Neural cell (in vitro differentiated cells): Measurements from ENCODE around the gene KLHL21. TPM values are rescaled to one million over a fixed set of nuclear protein-coding genes. Genes with fewer than 3 reads are reported as not detected.

Experiments used
- H2AFZ ChIP-seq: fragments of 200-600, 300-800 bp; sonication (generic), shearing (Covaris generic); 2 replicates; pipeline ENCODE4 v1.6.0; 2014; ENCODE audit warnings: low read depth, mild to moderate bottlenecking, antibody characterized with exemption, low read length, moderate library complexity
- H3F3A ChIP-seq: fragments of 200-600 bp; shearing (Covaris generic); 2 replicates; pipeline ENCODE4 v1.6.1; 2016; ENCODE audit warnings: mild to moderate bottlenecking, moderate library complexity, mixed read lengths, antibody characterized with exemption, low read length; ENCODE audit not compliant: insufficient read depth, poor library complexity, severe bottlenecking
- H3K27ac ChIP-seq: fragments of 200-600, 300-800 bp; sonication (generic), shearing (Covaris generic); 2 replicates; pipeline ENCODE4 v1.5.1; 2014; ENCODE audit warnings: mild to moderate bottlenecking, low read length, moderate library complexity
- H3K27me3 ChIP-seq: fragments of 300-800, 200-600 bp; sonication (generic), shearing (Covaris generic); 2 replicates; pipeline ENCODE4 v1.6.0; 2014; ENCODE audit warnings: mild to moderate bottlenecking, low read depth, low read length, moderate library complexity; ENCODE audit not compliant: insufficient read depth
- H3K36me3 ChIP-seq: fragments of 300-800, 200-600 bp; sonication (generic), shearing (Covaris generic); 2 replicates; pipeline ENCODE4 v1.5.1; 2014; ENCODE audit warnings: mild to moderate bottlenecking, antibody characterized with exemption, low read length, moderate library complexity; ENCODE audit not compliant: insufficient read depth
- H3K4me2 ChIP-seq: fragments of 300-800, 200-600 bp; sonication (generic), shearing (Covaris generic); 2 replicates; pipeline ENCODE4 v1.6.0; 2014; ENCODE audit warnings: mild to moderate bottlenecking, low read length
- H3K4me3 ChIP-seq: fragments of 300-800, 200-600 bp; sonication (generic), shearing (Covaris generic); 2 replicates; pipeline ENCODE4 v1.5.1; 2014; ENCODE audit warnings: mild to moderate bottlenecking, low read length, moderate library complexity
- H3K79me2 ChIP-seq: fragments of 200-600 bp; shearing (Covaris generic); replicated peaks from 2 replicates; pipeline ENCODE4 v1.6.0; 2014; ENCODE audit warnings: mild to moderate bottlenecking, low read length, moderate library complexity; ENCODE audit not compliant: insufficient read depth
- H3K9ac ChIP-seq: fragments of 300-800, 200-600 bp; sonication (generic), shearing (Covaris generic); 2 replicates; pipeline ENCODE4 v1.6.1; 2016; ENCODE audit warnings: mild to moderate bottlenecking, low read length, mixed read lengths
- H3K9me2 ChIP-seq: fragments of 200-600 bp; shearing (Covaris generic); 2 replicates; pipeline ENCODE4 v1.6.1; 2016; ENCODE audit warnings: mild to moderate bottlenecking, low read length, mixed read lengths; ENCODE audit not compliant: insufficient read depth
- H3K9me3 ChIP-seq: fragments of 200-600, 300-800 bp; sonication (generic), shearing (Covaris generic); 2 replicates; pipeline ENCODE4 v1.6.1; 2016; ENCODE audit warnings: mild to moderate bottlenecking, mixed run types, low read length, moderate library complexity, mixed read lengths
- H4K20me1 ChIP-seq: fragments of 200-600 bp; shearing (Covaris generic); 2 replicates; pipeline ENCODE4 v1.6.1; 2016; ENCODE audit warnings: mild to moderate bottlenecking, mixed run types; ENCODE audit not compliant: insufficient read depth
- CTCF ChIP-seq: fragments of 450-650 bp; IDR thresholded peaks from 2 replicates; pipeline ENCODE4 v1.5.1; 2014; ENCODE audit warnings: antibody characterized with exemption, mild to moderate bottlenecking, moderate library complexity; ENCODE audit not compliant: poor library complexity, severe bottlenecking
- EP300 ChIP-seq: fragments of 450-650 bp; conservative IDR thresholded peaks from 2 replicates; pipeline ENCODE4 v1.6.1; 2014; ENCODE audit warnings: antibody characterized with exemption, mild to moderate bottlenecking, moderate library complexity; ENCODE audit not compliant: poor library complexity, severe bottlenecking
- EZH2 ChIP-seq: fragments of 200-600, 300-800 bp; shearing (Covaris generic), sonication (generic); IDR thresholded peaks from 2 replicates; pipeline ENCODE4 v1.6.1; 2014; ENCODE audit warnings: antibody characterized with exemption, low read length, borderline replicate concordance, mild to moderate bottlenecking; ENCODE audit not compliant: insufficient read depth, poor library complexity, severe bottlenecking
- MXI1 ChIP-seq: fragments of 450-650 bp; conservative IDR thresholded peaks from 2 replicates; pipeline ENCODE4 v1.6.1; 2014; ENCODE audit warnings: antibody characterized with exemption, mild to moderate bottlenecking; ENCODE audit not compliant: poor library complexity, severe bottlenecking
- POLR2AphosphoS5 ChIP-seq: IDR thresholded peaks from 2 replicates; pipeline ENCODE4 v1.6.1; 2012
- RAD21 ChIP-seq: fragments of 450-650 bp; conservative IDR thresholded peaks from 2 replicates; pipeline ENCODE4 v1.6.1; 2014; ENCODE audit warnings: antibody characterized with exemption, mild to moderate bottlenecking, moderate library complexity
- SMC3 ChIP-seq: fragments of 450-650 bp; conservative IDR thresholded peaks from 2 replicates; pipeline ENCODE4 v1.6.1; 2014; ENCODE audit warnings: antibody characterized with exemption, mild to moderate bottlenecking, moderate library complexity; ENCODE audit not compliant: poor library complexity
- TAF1 ChIP-seq: IDR thresholded peaks from 2 replicates; pipeline ENCODE4 v1.6.1; 2012; ENCODE audit warnings: low read depth
- polyA plus RNA-seq: library from polyadenylated mRNA; depleted of rRNA; stranded (reverse); fragments of >200 nt; gene quantifications from 2 replicates; pipeline ENCODE4 v1.2.3, GENCODE V29; 2014
- TF ChIP-seq, protein P1 (sequence below): IDR thresholded peaks from 2 replicates; pipeline ENCODE4 v1.6.1; 2012; ENCODE audit warnings: borderline replicate concordance

KLHL21 gene
- polyA plus RNA-seq, 1 donor from 2014 or later, result 8.4 TPM

DNA sequence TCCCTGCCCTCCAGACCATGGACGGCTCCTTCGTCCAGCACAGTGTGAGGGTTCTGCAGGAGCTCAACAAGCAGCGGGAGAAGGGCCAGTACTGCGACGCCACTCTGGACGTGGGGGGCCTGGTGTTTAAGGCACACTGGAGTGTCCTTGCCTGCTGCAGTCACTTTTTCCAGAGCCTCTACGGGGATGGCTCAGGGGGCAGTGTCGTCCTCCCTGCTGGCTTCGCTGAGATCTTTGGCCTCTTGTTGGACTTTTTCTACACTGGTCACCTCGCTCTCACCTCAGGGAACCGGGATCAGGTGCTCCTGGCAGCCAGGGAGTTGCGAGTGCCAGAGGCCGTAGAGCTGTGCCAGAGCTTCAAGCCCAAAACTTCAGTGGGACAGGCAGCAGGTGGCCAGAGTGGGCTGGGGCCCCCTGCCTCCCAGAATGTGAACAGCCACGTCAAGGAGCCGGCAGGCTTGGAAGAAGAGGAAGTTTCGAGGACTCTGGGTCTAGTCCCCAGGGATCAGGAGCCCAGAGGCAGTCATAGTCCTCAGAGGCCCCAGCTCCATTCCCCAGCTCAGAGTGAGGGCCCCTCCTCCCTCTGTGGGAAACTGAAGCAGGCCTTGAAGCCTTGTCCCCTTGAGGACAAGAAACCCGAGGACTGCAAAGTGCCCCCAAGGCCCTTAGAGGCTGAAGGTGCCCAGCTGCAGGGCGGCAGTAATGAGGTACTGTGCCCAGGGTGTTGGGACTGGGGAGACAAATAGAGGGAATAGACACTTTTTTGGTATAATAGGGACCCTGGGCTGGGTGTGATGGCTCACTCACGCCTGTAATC is 21.9 kb downstream of the KLHL21 start:
- TF ChIP-seq, protein P1, sequence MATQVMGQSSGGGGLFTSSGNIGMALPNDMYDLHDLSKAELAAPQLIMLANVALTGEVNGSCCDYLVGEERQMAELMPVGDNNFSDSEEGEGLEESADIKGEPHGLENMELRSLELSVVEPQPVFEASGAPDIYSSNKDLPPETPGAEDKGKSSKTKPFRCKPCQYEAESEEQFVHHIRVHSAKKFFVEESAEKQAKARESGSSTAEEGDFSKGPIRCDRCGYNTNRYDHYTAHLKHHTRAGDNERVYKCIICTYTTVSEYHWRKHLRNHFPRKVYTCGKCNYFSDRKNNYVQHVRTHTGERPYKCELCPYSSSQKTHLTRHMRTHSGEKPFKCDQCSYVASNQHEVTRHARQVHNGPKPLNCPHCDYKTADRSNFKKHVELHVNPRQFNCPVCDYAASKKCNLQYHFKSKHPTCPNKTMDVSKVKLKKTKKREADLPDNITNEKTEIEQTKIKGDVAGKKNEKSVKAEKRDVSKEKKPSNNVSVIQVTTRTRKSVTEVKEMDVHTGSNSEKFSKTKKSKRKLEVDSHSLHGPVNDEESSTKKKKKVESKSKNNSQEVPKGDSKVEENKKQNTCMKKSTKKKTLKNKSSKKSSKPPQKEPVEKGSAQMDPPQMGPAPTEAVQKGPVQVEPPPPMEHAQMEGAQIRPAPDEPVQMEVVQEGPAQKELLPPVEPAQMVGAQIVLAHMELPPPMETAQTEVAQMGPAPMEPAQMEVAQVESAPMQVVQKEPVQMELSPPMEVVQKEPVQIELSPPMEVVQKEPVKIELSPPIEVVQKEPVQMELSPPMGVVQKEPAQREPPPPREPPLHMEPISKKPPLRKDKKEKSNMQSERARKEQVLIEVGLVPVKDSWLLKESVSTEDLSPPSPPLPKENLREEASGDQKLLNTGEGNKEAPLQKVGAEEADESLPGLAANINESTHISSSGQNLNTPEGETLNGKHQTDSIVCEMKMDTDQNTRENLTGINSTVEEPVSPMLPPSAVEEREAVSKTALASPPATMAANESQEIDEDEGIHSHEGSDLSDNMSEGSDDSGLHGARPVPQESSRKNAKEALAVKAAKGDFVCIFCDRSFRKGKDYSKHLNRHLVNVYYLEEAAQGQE, result no peak
- TF ChIP-seq EZH2 (no peak), TAF1 (no peak), POLR2AphosphoS5 (no peak), EP300 (no peak), CTCF (no peak), MXI1 (no peak)
- Histone ChIP-seq H3K79me2 (peaks cover 17% of the 10 kb centered on the region), H3K4me2 (peak overlapping the region; percentile 79), H3K9ac (peak overlapping the region; percentile 90), H3K4me3 (peak overlapping the region; percentile 97), H3F3A (no peaks in the 10 kb centered on the region), H3K9me3 (no peaks in the 10 kb centered on the region), H3K27me3 (no peaks in the 10 kb centered on the region), H2AFZ (no peak overlapping the region), H3K27ac (peak overlapping the region; percentile 90), H3K36me3 (no peaks in the 10 kb centered on the region), H4K20me1 (no peaks in the 10 kb centered on the region), H3K9me2 (no peaks in the 10 kb centered on the region)

DNA sequence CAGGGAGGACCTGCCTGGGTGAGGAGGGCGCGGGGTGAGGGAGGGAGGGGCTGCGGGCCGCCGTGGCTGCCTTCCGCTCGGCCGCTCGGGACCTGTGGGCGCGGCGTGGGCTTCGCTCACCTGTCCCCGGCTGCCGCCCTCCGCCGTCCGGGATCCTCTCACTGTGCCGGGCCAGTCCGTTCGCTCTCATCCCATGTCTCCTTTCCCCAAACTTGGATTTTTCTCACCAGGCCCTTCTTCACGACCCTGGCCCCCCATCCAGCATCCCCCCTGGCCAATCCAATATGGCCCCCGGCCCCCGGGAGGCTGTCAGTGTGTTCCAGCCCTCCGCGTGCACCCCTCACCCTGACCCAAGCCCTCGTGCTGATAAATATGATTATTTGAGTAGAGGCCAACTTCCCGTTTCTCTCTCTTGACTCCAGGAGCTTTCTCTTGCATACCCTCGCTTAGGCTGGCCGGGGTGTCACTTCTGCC is 22.5 kb downstream of the KLHL21 start:
- H3K79me2 ChIP-seq, result peaks cover 17% of the 10 kb centered on the region
- H3K4me2 ChIP-seq, result peak overlapping the region; percentile 79
- peak overlapping the region; percentile 90 for H3K27ac ChIP-seq
- H3F3A ChIP-seq, result no peaks in the 10 kb centered on the region
- no peaks in the 10 kb centered on the region for H3K9me2 ChIP-seq
- TF ChIP-seq, protein P1, result no peak
- peak; percentile 60 for TF ChIP-seq MXI1
- no peak for TF ChIP-seq EZH2
- TF ChIP-seq CTCF, result no peak
- TF ChIP-seq EP300, result no peak
- TF ChIP-seq SMC3, result no peak
- TF ChIP-seq RAD21, result no peak
- H3K36me3 ChIP-seq, result no peaks in the 10 kb centered on the region
- H4K20me1 ChIP-seq, result no peaks in the 10 kb centered on the region
- peak overlapping the region; percentile 90 for H3K9ac ChIP-seq
- no peaks in the 10 kb centered on the region for H3K27me3 ChIP-seq
- peak overlapping the region; percentile 97 for H3K4me3 ChIP-seq
- peak overlapping the region; percentile 91 for H2AFZ ChIP-seq
- H3K9me3 ChIP-seq, result no peaks in the 10 kb centered on the region
